SKM-1 (cell line): ENCODE measurements around the gene TBCE.

Experiments used
- DNase-seq: peaks from one replicate; lab custom pipeline; 2025; ENCODE audit not compliant: unreplicated experiment; lab: John Stamatoyannopoulos, UW

TBCE gene

GRCh38 chr1:235367000-235367908 is at the start of gene TBCE:
Gene TBCE, plus strand, starts transcription at chr1:235367427. Its CDS starts 12,623 bp downstream, at chr1:235380050.
- peak; percentile 98 for DNase-seq

GRCh38 chr1:235319255-235319654 is 48.0 kb upstream of the TBCE start:
- DNase-seq: no peak

GRCh38 chr1:235320521-235321179 is 46.6 kb upstream of the TBCE start:
- no peak for DNase-seq

- DNase-seq: no peak
Measured at GRCh38 chr1:235324296-235324695, 42.9 kb upstream of the TBCE start.

GRCh38 chr1:235325139-235325538 is 42.1 kb upstream of the TBCE start:
- no peak for DNase-seq

GRCh38 chr1:235325854-235326253 is 41.4 kb upstream of the TBCE start:
- DNase-seq: no peak

- DNase-seq: no peak
Measured at GRCh38 chr1:235326719-235327558, 40.3 kb upstream of the TBCE start.

GRCh38 chr1:235327559-235328270 is 39.5 kb upstream of the TBCE start, which contains the start of gene ARID4B:
Gene ARID4B, minus strand, starts transcription at chr1:235328179. Its CDS starts 1,260 bp downstream, at chr1:235326919.
- DNase-seq: no peak

- peak; percentile 100 for DNase-seq
Measured at GRCh38 chr1:235328271-235329138, 38.7 kb upstream of the TBCE start, which contains the start of gene GGPS1. Gene GGPS1, plus strand, starts transcription at chr1:235328570. Its CDS starts 6,695 bp downstream, at chr1:235335265.

GRCh38 chr1:235329139-235329902 is 37.9 kb upstream of the TBCE start:
- no peak for DNase-seq

GRCh38 chr1:235330918-235331285 is 36.3 kb upstream of the TBCE start:
- DNase-seq: no peak

- no peak for DNase-seq
Measured at GRCh38 chr1:235331401-235331800, 35.8 kb upstream of the TBCE start.

GRCh38 chr1:235336903-235337302 is 30.3 kb upstream of the TBCE start:
- DNase-seq: no peak

GRCh38 chr1:235339746-235340145 is 27.5 kb upstream of the TBCE start:
- no peak for DNase-seq

- DNase-seq: no peak
Measured at GRCh38 chr1:235341334-235341733, 25.9 kb upstream of the TBCE start.

GRCh38 chr1:235342039-235342438 is 25.2 kb upstream of the TBCE start:
- no peak for DNase-seq

GRCh38 chr1:235342471-235342870 is 24.8 kb upstream of the TBCE start:
- no peak for DNase-seq

- no peak for DNase-seq
Measured at GRCh38 chr1:235343726-235344125, 23.5 kb upstream of the TBCE start.

- DNase-seq: no peak
Measured at GRCh38 chr1:235351441-235351840, 15.8 kb upstream of the TBCE start.
